SK-N-SH treated with all-trans-retinoic acid at 6 μM for 48 hours (cell line): ENCODE data around the gene CADM1.

Experiments used
- ATAC-seq: fragments of 200-7000 bp; cut with Tn5 transposase; 3 replicates; pipeline ENCODE4 v1.9.1; 2020; ENCODE audit warnings: mild to moderate bottlenecking, moderate library complexity
- BACH2 ChIP-seq: fragments of 250-450 bp; sonication (Bioruptor Pico); IDR thresholded peaks from 2 replicates; pipeline ENCODE4 v1.9.0; 2021; ENCODE audit warnings: mild to moderate bottlenecking, borderline replicate concordance
- CSDC2 ChIP-seq: fragments of 250-450 bp; sonication (Bioruptor Pico); IDR thresholded peaks from 2 replicates; pipeline ENCODE4 v1.5.0; 2020; ENCODE audit warnings: mild to moderate bottlenecking, moderate library complexity
- ESRRG ChIP-seq: fragments of 250-450 bp; sonication (Bioruptor Pico); IDR thresholded peaks from 2 replicates; pipeline ENCODE4 v1.6.1; 2021; ENCODE audit warnings: mild to moderate bottlenecking
- GLIS3 ChIP-seq: fragments of 250-450 bp; sonication (Bioruptor Pico); IDR thresholded peaks from 2 replicates; pipeline ENCODE4 v1.5.0; 2020; ENCODE audit warnings: mild to moderate bottlenecking, moderate library complexity
- OSR1 ChIP-seq: fragments of 250-450 bp; sonication (Bioruptor Pico); IDR thresholded peaks from 2 replicates; pipeline ENCODE4 v1.8.0; 2022; ENCODE audit warnings: moderate library complexity, mild to moderate bottlenecking, inconsistent platforms
- RARB ChIP-seq: fragments of 250-450 bp; sonication (Bioruptor Pico); IDR thresholded peaks from 2 replicates; pipeline ENCODE4 v1.8.0; 2021; ENCODE audit warnings: mild to moderate bottlenecking, moderate library complexity
- TCF4 ChIP-seq: fragments of 250-450 bp; sonication (Bioruptor Pico); IDR thresholded peaks from 2 replicates; pipeline ENCODE4 v1.8.0; 2021; ENCODE audit warnings: mild to moderate bottlenecking, moderate library complexity, borderline replicate concordance
- ZC3H10 ChIP-seq: fragments of 250-450 bp; sonication (Bioruptor Pico); IDR thresholded peaks from 2 replicates; pipeline ENCODE4 v1.5.1; 2021; ENCODE audit warnings: mild to moderate bottlenecking, moderate library complexity
- ZFP3 ChIP-seq: fragments of 250-450 bp; sonication (Bioruptor Pico); IDR thresholded peaks from 2 replicates; pipeline ENCODE4 v1.5.0; 2020; ENCODE audit warnings: mild to moderate bottlenecking, moderate library complexity
- ZNF565 ChIP-seq: fragments of 450-650 bp; formaldehyde crosslinking; conservative IDR thresholded peaks from 2 replicates; pipeline ENCODE4 v1.5.0; 2020; ENCODE audit warnings: low read depth, mild to moderate bottlenecking, moderate library complexity
- TF ChIP-seq, protein P1 (sequence below): fragments of 250-450 bp; sonication (Bioruptor Pico); IDR thresholded peaks from 2 replicates; pipeline ENCODE4 v1.5.1; 2020; ENCODE audit warnings: low read depth, mild to moderate bottlenecking, moderate library complexity
- TF ChIP-seq, protein P2 (sequence below): fragments of 250-450 bp; sonication (Bioruptor Pico); IDR thresholded peaks from 2 replicates; pipeline ENCODE4 v1.5.1; 2021; ENCODE audit warnings: mild to moderate bottlenecking, moderate library complexity
- TF ChIP-seq, protein P3 (sequence below): fragments of 250-450 bp; sonication (Bioruptor Pico); IDR thresholded peaks from 2 replicates; pipeline ENCODE4 v1.8.0; 2020; ENCODE audit warnings: mild to moderate bottlenecking, moderate library complexity, borderline replicate concordance
- TF ChIP-seq, protein P4 (sequence below): fragments of 250-450 bp; sonication (Bioruptor Pico); IDR thresholded peaks from 2 replicates; pipeline ENCODE4 v1.5.0; 2020; ENCODE audit warnings: mild to moderate bottlenecking, moderate library complexity

The CADM1 gene

DNA sequence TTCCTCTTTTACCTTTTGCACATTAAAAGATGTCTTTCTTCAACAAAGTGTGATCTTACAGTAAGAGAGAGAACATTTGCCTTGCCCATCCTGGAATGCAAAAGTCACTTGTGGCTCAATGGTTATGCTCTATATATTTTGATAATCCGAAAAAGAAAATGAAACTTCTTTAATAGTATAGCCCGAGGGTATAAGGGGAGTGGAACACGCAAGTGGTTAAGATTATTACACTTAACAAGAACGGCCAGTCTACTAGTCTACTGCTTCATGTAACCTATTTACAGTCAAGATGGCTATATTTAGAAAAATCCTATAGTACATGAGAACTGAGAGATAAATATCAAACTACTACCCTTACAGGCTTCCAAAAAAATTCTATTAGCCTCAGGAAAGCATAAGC lies 86.1 kb downstream of the CADM1 start (continued):
- TF ChIP-seq, protein P1, sequence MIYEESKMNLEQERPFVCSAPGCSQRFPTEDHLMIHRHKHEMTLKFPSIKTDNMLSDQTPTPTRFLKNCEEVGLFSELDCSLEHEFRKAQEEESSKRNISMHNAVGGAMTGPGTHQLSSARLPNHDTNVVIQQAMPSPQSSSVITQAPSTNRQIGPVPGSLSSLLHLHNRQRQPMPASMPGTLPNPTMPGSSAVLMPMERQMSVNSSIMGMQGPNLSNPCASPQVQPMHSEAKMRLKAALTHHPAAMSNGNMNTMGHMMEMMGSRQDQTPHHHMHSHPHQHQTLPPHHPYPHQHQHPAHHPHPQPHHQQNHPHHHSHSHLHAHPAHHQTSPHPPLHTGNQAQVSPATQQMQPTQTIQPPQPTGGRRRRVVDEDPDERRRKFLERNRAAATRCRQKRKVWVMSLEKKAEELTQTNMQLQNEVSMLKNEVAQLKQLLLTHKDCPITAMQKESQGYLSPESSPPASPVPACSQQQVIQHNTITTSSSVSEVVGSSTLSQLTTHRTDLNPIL, result no peak
- TF ChIP-seq, all 23 proteins: peak for 0

DNA sequence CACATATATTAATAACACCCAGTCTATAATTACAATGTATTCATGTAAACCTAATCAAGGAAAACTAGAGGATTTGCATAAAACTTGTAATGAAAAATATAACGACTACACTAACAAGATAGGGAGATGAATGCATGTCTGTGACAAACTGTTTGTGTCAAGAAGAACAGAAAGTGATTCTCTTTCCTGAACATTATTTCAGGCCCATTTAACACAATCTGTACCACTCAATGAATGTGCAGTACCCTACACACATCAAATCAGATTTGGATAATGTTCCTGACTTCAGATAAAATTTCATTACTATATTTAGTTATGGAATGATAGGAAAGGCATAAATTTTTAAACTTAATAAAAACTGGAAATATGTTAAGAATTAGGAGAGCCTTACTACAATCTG lies 93.1 kb downstream of the CADM1 start:
- TF ChIP-seq BACH2 (CRISPR knock-in tag), result no peak
- TF ChIP-seq, protein P1, result no peak
- TF ChIP-seq, protein P2, sequence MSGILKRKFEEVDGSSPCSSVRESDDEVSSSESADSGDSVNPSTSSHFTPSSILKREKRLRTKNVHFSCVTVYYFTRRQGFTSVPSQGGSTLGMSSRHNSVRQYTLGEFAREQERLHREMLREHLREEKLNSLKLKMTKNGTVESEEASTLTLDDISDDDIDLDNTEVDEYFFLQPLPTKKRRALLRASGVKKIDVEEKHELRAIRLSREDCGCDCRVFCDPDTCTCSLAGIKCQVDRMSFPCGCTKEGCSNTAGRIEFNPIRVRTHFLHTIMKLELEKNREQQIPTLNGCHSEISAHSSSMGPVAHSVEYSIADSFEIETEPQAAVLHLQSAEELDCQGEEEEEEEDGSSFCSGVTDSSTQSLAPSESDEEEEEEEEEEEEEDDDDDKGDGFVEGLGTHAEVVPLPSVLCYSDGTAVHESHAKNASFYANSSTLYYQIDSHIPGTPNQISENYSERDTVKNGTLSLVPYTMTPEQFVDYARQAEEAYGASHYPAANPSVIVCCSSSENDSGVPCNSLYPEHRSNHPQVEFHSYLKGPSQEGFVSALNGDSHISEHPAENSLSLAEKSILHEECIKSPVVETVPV (CRISPR knock-in tag), result no peak
- TF ChIP-seq ESRRG (CRISPR knock-in tag), result no peak
- TF ChIP-seq ZFP3 (CRISPR knock-in tag), result no peak
- no peak for TF ChIP-seq CSDC2 (CRISPR knock-in tag)
- TF ChIP-seq, protein P3, sequence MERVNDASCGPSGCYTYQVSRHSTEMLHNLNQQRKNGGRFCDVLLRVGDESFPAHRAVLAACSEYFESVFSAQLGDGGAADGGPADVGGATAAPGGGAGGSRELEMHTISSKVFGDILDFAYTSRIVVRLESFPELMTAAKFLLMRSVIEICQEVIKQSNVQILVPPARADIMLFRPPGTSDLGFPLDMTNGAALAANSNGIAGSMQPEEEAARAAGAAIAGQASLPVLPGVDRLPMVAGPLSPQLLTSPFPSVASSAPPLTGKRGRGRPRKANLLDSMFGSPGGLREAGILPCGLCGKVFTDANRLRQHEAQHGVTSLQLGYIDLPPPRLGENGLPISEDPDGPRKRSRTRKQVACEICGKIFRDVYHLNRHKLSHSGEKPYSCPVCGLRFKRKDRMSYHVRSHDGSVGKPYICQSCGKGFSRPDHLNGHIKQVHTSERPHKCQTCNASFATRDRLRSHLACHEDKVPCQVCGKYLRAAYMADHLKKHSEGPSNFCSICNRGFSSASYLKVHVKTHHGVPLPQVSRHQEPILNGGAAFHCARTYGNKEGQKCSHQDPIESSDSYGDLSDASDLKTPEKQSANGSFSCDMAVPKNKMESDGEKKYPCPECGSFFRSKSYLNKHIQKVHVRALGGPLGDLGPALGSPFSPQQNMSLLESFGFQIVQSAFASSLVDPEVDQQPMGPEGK (CRISPR knock-in tag), result no peak
- TF ChIP-seq ZNF565, result no peak
- TF ChIP-seq OSR1 (CRISPR knock-in tag), result no peak
- ATAC-seq, result no peak

DNA sequence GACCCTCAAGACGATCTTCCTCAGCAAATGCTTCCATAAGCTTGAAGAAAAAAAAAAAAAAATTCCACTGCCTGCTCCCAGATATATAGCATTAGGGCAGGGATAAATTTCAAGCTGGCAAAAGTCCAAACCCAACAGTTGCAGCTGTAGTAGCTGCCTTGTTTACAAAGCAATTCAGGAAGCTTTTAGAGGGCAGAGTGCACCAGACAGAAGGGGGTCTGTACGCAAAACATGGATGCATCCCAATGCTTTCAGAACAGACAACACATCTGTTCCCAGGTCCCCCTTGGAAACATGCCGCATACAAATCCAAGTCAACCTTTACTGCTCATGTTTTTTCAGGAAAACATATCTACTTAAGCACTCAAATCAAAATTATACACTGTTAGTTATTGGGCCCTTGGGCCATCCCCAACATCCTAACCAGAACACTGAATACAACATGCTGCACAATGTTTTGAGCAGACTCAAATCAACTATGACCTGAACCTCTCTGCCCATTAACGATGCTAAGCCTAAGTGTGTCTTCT lies 94.5 kb downstream of the CADM1 start:
- ATAC-seq, result peak; percentile 19; the same call in 1 of the 3 replicates
- peak; percentile 87; the same call in 1 of the 2 replicates for TF ChIP-seq TCF4
- TF ChIP-seq ZNF565, result no peak
- TF ChIP-seq, protein P4, sequence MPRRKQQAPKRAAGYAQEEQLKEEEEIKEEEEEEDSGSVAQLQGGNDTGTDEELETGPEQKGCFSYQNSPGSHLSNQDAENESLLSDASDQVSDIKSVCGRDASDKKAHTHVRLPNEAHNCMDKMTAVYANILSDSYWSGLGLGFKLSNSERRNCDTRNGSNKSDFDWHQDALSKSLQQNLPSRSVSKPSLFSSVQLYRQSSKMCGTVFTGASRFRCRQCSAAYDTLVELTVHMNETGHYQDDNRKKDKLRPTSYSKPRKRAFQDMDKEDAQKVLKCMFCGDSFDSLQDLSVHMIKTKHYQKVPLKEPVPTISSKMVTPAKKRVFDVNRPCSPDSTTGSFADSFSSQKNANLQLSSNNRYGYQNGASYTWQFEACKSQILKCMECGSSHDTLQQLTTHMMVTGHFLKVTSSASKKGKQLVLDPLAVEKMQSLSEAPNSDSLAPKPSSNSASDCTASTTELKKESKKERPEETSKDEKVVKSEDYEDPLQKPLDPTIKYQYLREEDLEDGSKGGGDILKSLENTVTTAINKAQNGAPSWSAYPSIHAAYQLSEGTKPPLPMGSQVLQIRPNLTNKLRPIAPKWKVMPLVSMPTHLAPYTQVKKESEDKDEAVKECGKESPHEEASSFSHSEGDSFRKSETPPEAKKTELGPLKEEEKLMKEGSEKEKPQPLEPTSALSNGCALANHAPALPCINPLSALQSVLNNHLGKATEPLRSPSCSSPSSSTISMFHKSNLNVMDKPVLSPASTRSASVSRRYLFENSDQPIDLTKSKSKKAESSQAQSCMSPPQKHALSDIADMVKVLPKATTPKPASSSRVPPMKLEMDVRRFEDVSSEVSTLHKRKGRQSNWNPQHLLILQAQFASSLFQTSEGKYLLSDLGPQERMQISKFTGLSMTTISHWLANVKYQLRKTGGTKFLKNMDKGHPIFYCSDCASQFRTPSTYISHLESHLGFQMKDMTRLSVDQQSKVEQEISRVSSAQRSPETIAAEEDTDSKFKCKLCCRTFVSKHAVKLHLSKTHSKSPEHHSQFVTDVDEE (CRISPR knock-in tag), result peak; percentile 64; the same call in 1 of the 2 replicates
- TF ChIP-seq, protein P3 (CRISPR knock-in tag), result no peak

DNA sequence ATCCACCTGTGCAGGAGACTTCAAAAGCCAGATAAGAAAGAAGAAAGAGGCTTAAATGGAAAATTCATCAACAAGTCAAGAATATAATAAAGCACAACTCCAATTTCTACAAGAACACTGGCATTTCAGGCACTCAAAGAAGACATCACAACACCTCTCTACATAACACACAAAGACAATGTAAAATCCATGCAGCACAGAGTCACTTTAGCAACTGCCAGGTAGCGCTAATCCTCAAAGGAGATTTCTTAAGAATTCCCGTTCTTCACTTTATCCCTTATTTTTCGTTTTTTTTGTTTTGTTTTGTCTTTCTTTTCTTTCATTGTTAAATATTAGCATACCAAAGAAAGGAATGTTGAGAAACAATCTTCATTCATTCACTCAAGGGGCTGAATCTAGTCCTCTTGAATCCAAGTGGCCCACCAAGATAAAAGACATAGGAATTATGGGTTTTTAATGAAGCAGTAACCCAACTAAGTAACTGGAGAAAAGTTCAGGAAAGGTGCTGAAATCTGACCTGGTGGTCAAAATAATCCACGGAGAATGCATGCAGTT lies 95.0 kb downstream of the CADM1 start:
- no peak for ATAC-seq

More for the DNA sequence above, 95.0 kb downstream of the CADM1 start:
- TF ChIP-seq ZC3H10 (no peak), ZNF565 (no peak), RARB (no peak), GLIS3 (CRISPR knock-in tag) (no peak)
- TF ChIP-seq, protein P1, result no peak
